Progenitor cell of endocrine pancreas (in vitro differentiated cells): ENCODE data around the gene MTMR12. TPM values are rescaled to one million over a fixed set of nuclear protein-coding genes. Genes with fewer than 3 reads are reported as not detected.

Experiments used
- DNase-seq: peaks from one replicate; pipeline ENCODE4 v3.0.0; 2021; ENCODE audit warnings: low spot score; ENCODE audit not compliant: unreplicated experiment
- H3K27ac Mint-ChIP-seq: 2 replicates; pipeline ENCODE4 v1.8.0; 2021; ENCODE audit warnings: mild to moderate bottlenecking, moderate library complexity, mixed read lengths
- H3K27me3 Mint-ChIP-seq: 2 replicates; pipeline ENCODE4 v1.8.0; 2021; ENCODE audit warnings: mixed read lengths
- H3K36me3 Mint-ChIP-seq: 2 replicates; pipeline ENCODE4 v1.8.0; 2022; ENCODE audit warnings: mixed read lengths; ENCODE audit not compliant: insufficient read depth
- H3K4me1 Mint-ChIP-seq: 2 replicates; pipeline ENCODE4 v1.8.0; 2021; ENCODE audit warnings: low read depth, mixed read lengths
- H3K4me3 Mint-ChIP-seq: 2 replicates; pipeline ENCODE4 v1.8.0; 2021; ENCODE audit warnings: low read depth, mild to moderate bottlenecking, moderate library complexity, mixed read lengths
- H3K9me3 Mint-ChIP-seq: 2 replicates; pipeline ENCODE4 v1.8.0; 2021; ENCODE audit warnings: low read depth, mixed read lengths
- CTCF ChIP-seq: fragments of 200-600 bp; sonication (generic); IDR thresholded peaks from one replicate; pipeline ENCODE4 v1.5.0; 2021; ENCODE audit warnings: antibody characterized with exemption, mild to moderate bottlenecking; ENCODE audit not compliant: unreplicated experiment
- total RNA-seq: library from RNA; stranded (reverse); gene quantifications from 2 replicates; pipeline ENCODE4 v1.2.1, GENCODE V29; 2021

Gene MTMR12
- total RNA-seq, 1 donor from 2014 or later = 30.6 TPM

- no peak for TF ChIP-seq CTCF
- DNase-seq = no peak
- H3K27me3 Mint-ChIP-seq = no peaks in the 10 kb centered on the region
- H3K9me3 Mint-ChIP-seq = no peaks in the 10 kb centered on the region
- H3K36me3 Mint-ChIP-seq = peaks cover 9% of the 10 kb centered on the region
- H3K4me1 Mint-ChIP-seq = peaks cover 17% of the 10 kb centered on the region
- no peak overlapping the region for H3K4me3 Mint-ChIP-seq
- H3K27ac Mint-ChIP-seq = peak overlapping the region; percentile 21
Measured at GRCh38 chr5:32280656-32281081, 32.1 kb downstream of the MTMR12 start.

DNA sequence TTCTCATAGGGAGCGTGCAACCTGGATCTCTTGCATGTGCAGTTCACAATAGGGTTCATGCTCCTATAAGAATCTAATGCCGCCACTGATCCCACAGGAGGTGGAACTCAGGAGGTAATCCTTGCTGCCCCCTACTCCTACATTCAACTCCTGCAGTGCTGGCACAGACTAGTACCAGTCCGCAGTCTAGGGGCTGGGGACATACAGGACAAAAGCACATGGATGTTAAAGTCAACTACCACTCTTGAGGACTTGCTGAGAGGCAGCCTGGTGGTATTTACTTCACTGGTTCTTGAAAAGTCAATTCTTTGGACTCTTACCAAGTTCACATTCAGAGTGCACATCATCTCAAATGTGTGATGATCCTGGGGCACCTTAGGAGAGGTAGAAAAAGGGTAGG is 33.0 kb downstream of the MTMR12 start:
- H3K4me1 Mint-ChIP-seq = peaks cover 22% of the 10 kb centered on the region

GRCh38 chr5:32279223-32279622 is 33.5 kb downstream of the MTMR12 start:
- H3K4me3 Mint-ChIP-seq = no peak overlapping the region
- H3K36me3 Mint-ChIP-seq = peaks cover 11% of the 10 kb centered on the region
- H3K27ac Mint-ChIP-seq = peak overlapping the region; percentile 71
- DNase-seq = no peak
- H3K9me3 Mint-ChIP-seq = no peaks in the 10 kb centered on the region
- peaks cover 19% of the 10 kb centered on the region for H3K4me1 Mint-ChIP-seq
- no peaks in the 10 kb centered on the region for H3K27me3 Mint-ChIP-seq
- TF ChIP-seq CTCF = no peak

More for the DNA sequence above, 33.0 kb downstream of the MTMR12 start:
- TF ChIP-seq CTCF = no peak
- H3K27me3 Mint-ChIP-seq = no peaks in the 10 kb centered on the region
- H3K27ac Mint-ChIP-seq = no peak overlapping the region
- H3K36me3 Mint-ChIP-seq = peaks cover 11% of the 10 kb centered on the region
- H3K4me3 Mint-ChIP-seq = no peak overlapping the region
- DNase-seq = no peak
- H3K9me3 Mint-ChIP-seq = no peaks in the 10 kb centered on the region

- no peak overlapping the region for H3K27ac Mint-ChIP-seq
- TF ChIP-seq CTCF = no peak
- H3K36me3 Mint-ChIP-seq = peaks cover 14% of the 10 kb centered on the region
- H3K4me1 Mint-ChIP-seq = peaks cover 19% of the 10 kb centered on the region
- no peaks in the 10 kb centered on the region for H3K27me3 Mint-ChIP-seq
- DNase-seq = no peak
- no peaks in the 10 kb centered on the region for H3K9me3 Mint-ChIP-seq
- H3K4me3 Mint-ChIP-seq = no peak overlapping the region
Measured at GRCh38 chr5:32278406-32278805, 34.3 kb downstream of the MTMR12 start.

- no peak for DNase-seq
- Mint-ChIP-seq H3K27ac (peak overlapping the region; percentile 59), H3K9me3 (no peaks in the 10 kb centered on the region), H3K4me1 (peaks cover 18% of the 10 kb centered on the region), H3K36me3 (peaks cover 17% of the 10 kb centered on the region), H3K4me3 (no peak overlapping the region), H3K27me3 (no peaks in the 10 kb centered on the region)
- no peak for TF ChIP-seq CTCF
Measured at GRCh38 chr5:32277798-32278197, 34.9 kb downstream of the MTMR12 start.
